HG02763 (cell line): ENCODE measurements around the gene SLC25A1.

Experiments
- ATAC-seq: cut with Tn5 transposase; IDR thresholded peaks from one replicate; pipeline ENCODE4 v1.9.1; 2021; ENCODE audit warnings: mild to moderate bottlenecking, moderate library complexity; ENCODE audit not compliant: unreplicated experiment

SLC25A1 gene

GRCh38 chr22:19178657-19179496 is at the start of gene SLC25A1:
Gene SLC25A1 (minus strand): TSS chr22:19178736. CDS start chr22:19178673, 63 bp downstream.
- peak; percentile 66 for ATAC-seq

- ATAC-seq = no peak
Measured at GRCh38 chr22:19228179-19228578, 49.6 kb upstream of the SLC25A1 start.

GRCh38 chr22:19226428-19226827 is 47.9 kb upstream of the SLC25A1 start:
- no peak for ATAC-seq

- no peak for ATAC-seq
Measured at GRCh38 chr22:19225560-19225959, 47.0 kb upstream of the SLC25A1 start.

GRCh38 chr22:19224985-19225384 is 46.4 kb upstream of the SLC25A1 start:
- no peak for ATAC-seq

- no peak for ATAC-seq
Measured at GRCh38 chr22:19224557-19224956, 46.0 kb upstream of the SLC25A1 start.

GRCh38 chr22:19223617-19224016 is 45.1 kb upstream of the SLC25A1 start:
- ATAC-seq = no peak

GRCh38 chr22:19223110-19223509 is 44.6 kb upstream of the SLC25A1 start:
- ATAC-seq = no peak

GRCh38 chr22:19222242-19223005 is 43.9 kb upstream of the SLC25A1 start:
- no peak for ATAC-seq

GRCh38 chr22:19220867-19221266 is 42.3 kb upstream of the SLC25A1 start:
- no peak for ATAC-seq

- no peak for ATAC-seq
Measured at GRCh38 chr22:19218541-19219233, 40.2 kb upstream of the SLC25A1 start.

GRCh38 chr22:19216579-19216978 is 38.0 kb upstream of the SLC25A1 start:
- no peak for ATAC-seq

GRCh38 chr22:19215360-19215759 is 36.8 kb upstream of the SLC25A1 start:
- ATAC-seq = no peak

- no peak for ATAC-seq
Measured at GRCh38 chr22:19214078-19214473, 35.5 kb upstream of the SLC25A1 start.

GRCh38 chr22:19213442-19214077 is 35.0 kb upstream of the SLC25A1 start:
- ATAC-seq = no peak

GRCh38 chr22:19213001-19213400 is 34.5 kb upstream of the SLC25A1 start:
- ATAC-seq = no peak

- ATAC-seq = no peak
Measured at GRCh38 chr22:19212302-19212870, 33.9 kb upstream of the SLC25A1 start.

- no peak for ATAC-seq
Measured at GRCh38 chr22:19210188-19210587, 31.7 kb upstream of the SLC25A1 start.

- ATAC-seq = no peak
Measured at GRCh38 chr22:19208287-19208847, 29.8 kb upstream of the SLC25A1 start.

GRCh38 chr22:19207884-19208283 is 29.3 kb upstream of the SLC25A1 start:
- no peak for ATAC-seq
